IMR-90 (cell line): ENCODE results near the gene DUSP8. TPM values are rescaled to one million over a fixed set of nuclear protein-coding genes. Genes with fewer than 3 reads are reported as not detected.

Source experiments
- ATAC-seq: fragments of 200-7000 bp; cut with Tn5 transposase; 2 replicates; pipeline ENCODE4 v1.9.1; 2020; ENCODE audit warnings: low read depth, mild to moderate bottlenecking, moderate library complexity
- BruUV-seq: library from RNA; stranded (reverse); fragments of 400-500 nt; replicated peaks from 2 replicates; lab custom pipeline; 2021; lab: Mats Ljungman, UMichigan
- CTCF ChIA-PET: fragments of 300-600 bp; formaldehyde crosslinking; extraction: SDS; loops from one replicate; lab custom pipeline; 2021; ENCODE audit warnings: antibody characterized with exemption; lab: Yijun Ruan, JAX
- POLR2A ChIA-PET: fragments of 300-600 bp; sonication (Branson Sonifier 250); formaldehyde crosslinking; loops from one replicate; lab custom pipeline; 2022; ENCODE audit warnings: antibody characterized with exemption; ENCODE audit not compliant: unreplicated experiment; lab: Charles Lee
- DNase-seq: peaks from one replicate; pipeline ENCODE4 v3.0.0; 2013
- H2AFZ ChIP-seq: replicated peaks from 2 replicates; pipeline ENCODE3; 2013; ENCODE audit warnings: low read length, mild to moderate bottlenecking; ENCODE audit not compliant: poor library complexity
- H2AK5ac ChIP-seq: 2 replicates; pipeline ENCODE4 v1.6.1; 2013; ENCODE audit warnings: low read depth, low read length, inconsistent platforms
- H2AK9ac ChIP-seq: replicated peaks from 2 replicates; pipeline ENCODE3; 2013; ENCODE audit warnings: mild to moderate bottlenecking, low read depth, low read length, moderate library complexity; ENCODE audit not compliant: poor library complexity
- H2BK120ac ChIP-seq: 2 replicates; pipeline ENCODE4 v1.6.1; 2013; ENCODE audit warnings: low read depth, low read length, inconsistent platforms
- H2BK15ac ChIP-seq: 3 replicates; pipeline ENCODE4 v1.6.1; 2013; ENCODE audit warnings: low read depth, low read length, inconsistent platforms
- H2BK20ac ChIP-seq: 2 replicates; pipeline ENCODE4 v1.6.1; 2013; ENCODE audit warnings: low read depth, mild to moderate bottlenecking, inconsistent platforms, low read length, moderate library complexity
- H2BK5ac ChIP-seq: 2 replicates; pipeline ENCODE4 v1.6.1; 2013; ENCODE audit warnings: mild to moderate bottlenecking, low read depth, low read length, inconsistent platforms; ENCODE audit not compliant: poor library complexity, severe bottlenecking
- H3K14ac ChIP-seq: replicated peaks from 2 replicates; pipeline ENCODE4 v1.6.1; 2013; ENCODE audit warnings: low read depth, low read length, inconsistent platforms
- H3K18ac ChIP-seq: 2 replicates; pipeline ENCODE4 v1.6.1; 2013; ENCODE audit warnings: low read depth, low read length, control low read depth
- H3K23ac ChIP-seq: 2 replicates; pipeline ENCODE4 v1.6.1; 2013; ENCODE audit warnings: low read depth, low read length, inconsistent platforms
- H3K27ac ChIP-seq: 2 replicates; pipeline ENCODE4 v1.5.1; 2013; ENCODE audit warnings: mild to moderate bottlenecking, control low read depth, low read length; ENCODE audit not compliant: insufficient read depth
- H3K27me3 ChIP-seq: 2 replicates; pipeline ENCODE4 v1.6.1; 2013; ENCODE audit warnings: low read length; ENCODE audit not compliant: control insufficient read depth, insufficient read depth
- H3K36me3 ChIP-seq: 2 replicates; pipeline ENCODE4 v1.6.1; 2013; ENCODE audit warnings: low read length, mixed read lengths; ENCODE audit not compliant: control insufficient read depth, insufficient read depth
- H3K4ac ChIP-seq: 2 replicates; pipeline ENCODE4 v1.6.1; 2013; ENCODE audit warnings: low read depth, low read length, inconsistent platforms
- H3K4me1 ChIP-seq: 2 replicates; pipeline ENCODE4 v1.6.1; 2013; ENCODE audit warnings: low read length, mixed read lengths; ENCODE audit not compliant: control insufficient read depth, insufficient read depth
- H3K4me2 ChIP-seq: 2 replicates; pipeline ENCODE4 v1.6.1; 2013; ENCODE audit warnings: low read depth, mild to moderate bottlenecking, control low read depth, low read length, moderate library complexity
- H3K4me3 ChIP-seq: 2 replicates; pipeline ENCODE4 v1.5.1; 2013; ENCODE audit warnings: low read depth, mild to moderate bottlenecking, control low read depth, low read length, moderate library complexity; ENCODE audit not compliant: insufficient read depth
- H3K56ac ChIP-seq: 2 replicates; pipeline ENCODE4 v1.6.1; 2013; ENCODE audit warnings: low read length, inconsistent platforms; ENCODE audit not compliant: insufficient read depth; ENCODE audit errors: extremely low read depth
- H3K79me1 ChIP-seq, 2 experiments: 2 replicates each; pipeline ENCODE4 v1.6.1; 2013; ENCODE audit warnings: low read length in 2 of 2, inconsistent platforms in 1 of 2, low read depth in 1 of 2
- H3K9ac ChIP-seq: 2 replicates; pipeline ENCODE4 v1.6.1; 2013; ENCODE audit warnings: low read depth, low read length, control low read depth
- H3K9me1 ChIP-seq: 2 replicates; pipeline ENCODE4 v1.6.1; 2013; ENCODE audit warnings: low read length, inconsistent platforms; ENCODE audit not compliant: insufficient read depth
- H3K9me3 ChIP-seq: 2 replicates; pipeline ENCODE4 v1.6.1; 2013; ENCODE audit warnings: low read length; ENCODE audit not compliant: control insufficient read depth, insufficient read depth
- H4K20me1 ChIP-seq: 2 replicates; pipeline ENCODE4 v1.6.1; 2013; ENCODE audit warnings: low read length, inconsistent platforms; ENCODE audit not compliant: insufficient read depth
- H4K5ac ChIP-seq: 2 replicates; pipeline ENCODE4 v1.6.1; 2013; ENCODE audit warnings: mild to moderate bottlenecking, low read depth, low read length, control low read depth
- H4K8ac ChIP-seq, 2 experiments: 2 replicates each; pipeline ENCODE4 v1.6.1; 2013; ENCODE audit warnings: low read depth in 2 of 2, low read length in 2 of 2, control low read depth in 1 of 2, inconsistent platforms in 1 of 2
- H4K91ac ChIP-seq: 2 replicates; pipeline ENCODE4 v1.6.1; 2013; ENCODE audit warnings: low read depth, low read length, inconsistent platforms; ENCODE audit not compliant: insufficient read depth
- BHLHE40 ChIP-seq: fragments of 150-350 bp; IDR thresholded peaks from 2 replicates; pipeline ENCODE4 v1.6.1; 2016; ENCODE audit warnings: mild to moderate bottlenecking, low read depth, low read length
- CEBPB ChIP-seq: IDR thresholded peaks from 2 replicates; pipeline ENCODE4 v1.6.1; 2012; ENCODE audit warnings: low read depth, low read length, improper control_type of control experiment
- CHD1 ChIP-seq: IDR thresholded peaks from 2 replicates; pipeline ENCODE4 v1.6.1; 2012; ENCODE audit warnings: low read depth, low read length, improper control_type of control experiment
- ELK1 ChIP-seq: fragments of 150-350 bp; IDR thresholded peaks from 2 replicates; pipeline ENCODE4 v1.6.1; 2016; ENCODE audit warnings: low read depth, mild to moderate bottlenecking, low read length, moderate library complexity, borderline replicate concordance
- FOS ChIP-seq: fragments of 150-350 bp; IDR thresholded peaks from 2 replicates; pipeline ENCODE4 v1.6.1; 2016; ENCODE audit warnings: low read depth, low read length
- MAFK ChIP-seq: IDR thresholded peaks from 2 replicates; pipeline ENCODE4 v1.6.1; 2012; ENCODE audit warnings: low read depth, low read length, improper control_type of control experiment
- MAZ ChIP-seq: IDR thresholded peaks from 2 replicates; pipeline ENCODE4 v1.6.1; 2012; ENCODE audit warnings: low read depth, mild to moderate bottlenecking, low read length, improper control_type of control experiment, moderate library complexity, borderline replicate concordance
- MXI1 ChIP-seq: IDR thresholded peaks from 2 replicates; pipeline ENCODE4 v1.6.1; 2012; ENCODE audit warnings: low read depth, mild to moderate bottlenecking, low read length, moderate library complexity, borderline replicate concordance
- NFE2L2 ChIP-seq: fragments of 150-350 bp; IDR thresholded peaks from 2 replicates; pipeline ENCODE4 v1.6.1; 2016; ENCODE audit warnings: low read depth, mild to moderate bottlenecking, low read length
- POLR2A ChIP-seq: IDR thresholded peaks from 2 replicates; pipeline ENCODE4 v1.6.1; 2012; ENCODE audit warnings: mild to moderate bottlenecking, low read depth, low read length
- RAD21 ChIP-seq: IDR thresholded peaks from 2 replicates; pipeline ENCODE4 v1.6.1; 2012; ENCODE audit warnings: low read length, improper control_type of control experiment
- RCOR1 ChIP-seq: IDR thresholded peaks from 2 replicates; pipeline ENCODE4 v1.6.1; 2012; ENCODE audit warnings: mild to moderate bottlenecking, low read length, improper control_type of control experiment; ENCODE audit not compliant: insufficient replicate concordance
- RFX5 ChIP-seq: IDR thresholded peaks from 2 replicates; pipeline ENCODE4 v1.8.0; 2012; ENCODE audit warnings: low read depth, mild to moderate bottlenecking, low read length, moderate library complexity
- SMC3 ChIP-seq: fragments of 150-350 bp; IDR thresholded peaks from 2 replicates; pipeline ENCODE4 v1.6.1; 2016; ENCODE audit warnings: low read depth, mild to moderate bottlenecking, antibody characterized with exemption, low read length, moderate library complexity
- USF2 ChIP-seq: fragments of 150-350 bp; IDR thresholded peaks from 2 replicates; pipeline ENCODE4 v1.6.1; 2017; ENCODE audit warnings: mild to moderate bottlenecking, antibody characterized with exemption, low read length, low read depth
- WGBS, 2 experiments: methylation state at CpG; one replicate each; pipeline versions ENCODE4 v1.1.5 to v1.1.7; 2013; ENCODE audit warnings: missing lambda C conversion rate in 2 of 2; ENCODE audit not compliant: insufficient read length in 1 of 2; ENCODE audit errors: extremely low coverage in 2 of 2; 5-methylcytosine and 5-hydroxymethylcytosine counted together
- dilution Hi-C: fragments of 300-500 bp; cut with HindIII; formaldehyde crosslinking; loops from one replicate; pipeline ENCODE4 v1.14.3; 2018; ENCODE audit warnings: low sequenced_read_pairs; ENCODE audit not compliant: unreplicated experiment
- in situ Hi-C: fragments of 300-500 bp; cut with MboI; formaldehyde crosslinking; loops from 3 replicates; pipeline ENCODE4 v1.14.3; 2019; ENCODE audit warnings: low sequenced_read_pairs, inconsistent platforms, mixed read lengths
- intact Hi-C: fragments of 100-400 bp; cut with micrococcal nuclease; formaldehyde crosslinking; loops from 2 replicates; pipeline ENCODE4 v1.10.0; 2022
- polyA plus RNA-seq, 3 experiments: library from polyadenylated mRNA; depleted of rRNA; stranded (reverse); fragments of >200 nt; gene quantifications; 2 replicates each; pipeline ENCODE4 v1.2.3, GENCODE V29; 2012; ENCODE audit warnings: low replicate concordance in 1 of 3
- total RNA-seq: library from RNA; depleted of rRNA; stranded (reverse); fragments of >200 nt; gene quantifications from 2 replicates; pipeline ENCODE4 v1.2.3, GENCODE V29; 2012
- TF ChIP-seq, protein P1 (sequence below): conservative IDR thresholded peaks from 2 replicates; pipeline ENCODE4 v1.5.1; 2012; ENCODE audit warnings: mild to moderate bottlenecking, low read depth, low read length, improper control_type of control experiment

DUSP8 gene
- total and polyA plus RNA-seq, 2 of the 4 experiments (the other 2 are of a cell fraction) = 0.72 to 4.2 TPM

- no peaks in the 10 kb centered on the region for H3K27me3 ChIP-seq
- no peak overlapping the region for H2BK120ac ChIP-seq
- ATAC-seq = no peak
- no peak overlapping the region for H3K18ac ChIP-seq
- peak overlapping the region; percentile 7 for H2AFZ ChIP-seq
- DNase-seq = no peak
- H3K9me1 ChIP-seq = peaks cover 18% of the 10 kb centered on the region
- no peak for TF ChIP-seq NFE2L2
- TF ChIP-seq USF2 = no peak
- no peak for TF ChIP-seq POLR2A
- TF ChIP-seq RFX5 = no peak
- no peak for TF ChIP-seq CEBPB
- no peak for TF ChIP-seq MXI1
- no peak for TF ChIP-seq BHLHE40
- no peak for TF ChIP-seq MAFK
- TF ChIP-seq CHD1 = no peak
- no peak for TF ChIP-seq RAD21
- TF ChIP-seq MAZ = no peak
- no peak for TF ChIP-seq SMC3
- TF ChIP-seq, protein P1, sequence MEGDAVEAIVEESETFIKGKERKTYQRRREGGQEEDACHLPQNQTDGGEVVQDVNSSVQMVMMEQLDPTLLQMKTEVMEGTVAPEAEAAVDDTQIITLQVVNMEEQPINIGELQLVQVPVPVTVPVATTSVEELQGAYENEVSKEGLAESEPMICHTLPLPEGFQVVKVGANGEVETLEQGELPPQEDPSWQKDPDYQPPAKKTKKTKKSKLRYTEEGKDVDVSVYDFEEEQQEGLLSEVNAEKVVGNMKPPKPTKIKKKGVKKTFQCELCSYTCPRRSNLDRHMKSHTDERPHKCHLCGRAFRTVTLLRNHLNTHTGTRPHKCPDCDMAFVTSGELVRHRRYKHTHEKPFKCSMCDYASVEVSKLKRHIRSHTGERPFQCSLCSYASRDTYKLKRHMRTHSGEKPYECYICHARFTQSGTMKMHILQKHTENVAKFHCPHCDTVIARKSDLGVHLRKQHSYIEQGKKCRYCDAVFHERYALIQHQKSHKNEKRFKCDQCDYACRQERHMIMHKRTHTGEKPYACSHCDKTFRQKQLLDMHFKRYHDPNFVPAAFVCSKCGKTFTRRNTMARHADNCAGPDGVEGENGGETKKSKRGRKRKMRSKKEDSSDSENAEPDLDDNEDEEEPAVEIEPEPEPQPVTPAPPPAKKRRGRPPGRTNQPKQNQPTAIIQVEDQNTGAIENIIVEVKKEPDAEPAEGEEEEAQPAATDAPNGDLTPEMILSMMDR = no peak
- no peak for TF ChIP-seq FOS
- TF ChIP-seq ELK1 = no peak
- TF ChIP-seq RCOR1 = no peak
- no peak overlapping the region for H3K14ac ChIP-seq
- 88% methylated on average over 3 of the region's 17 CpGs; no CpG with 5 or more reads in 1 of the 2 experiments for WGBS, 2 experiments
- H3K4me1 ChIP-seq = no peaks in the 10 kb centered on the region
- no peak overlapping the region for H3K4me3 ChIP-seq
- intact Hi-C loops (no loop called here), dilution Hi-C loops (no loop called here), in situ Hi-C loops (no loop called here)
- no TSS peak for BruUV-seq
- H2AK9ac ChIP-seq = no peak overlapping the region
- peaks cover 2% of the 10 kb centered on the region; the same call in 1 of the 2 replicates for H3K36me3 ChIP-seq
- no peak overlapping the region for H3K4me2 ChIP-seq
- H2BK20ac ChIP-seq = no peak overlapping the region
- no peak overlapping the region for H3K4ac ChIP-seq
- no peak overlapping the region for H3K9ac ChIP-seq
- no peaks in the 10 kb centered on the region for H3K9me3 ChIP-seq
- H2BK5ac ChIP-seq = no peak overlapping the region
- no peak overlapping the region for H4K5ac ChIP-seq
- peaks cover 87% of the 10 kb centered on the region for H4K20me1 ChIP-seq
- no peak overlapping the region for H2AK5ac ChIP-seq
- ChIA-PET POLR2A (no interaction called here), CTCF (interaction anchor here (0.6 kb wide), 1 partner anchor 25 kb away, joined by 3 read pairs; no protein-coding TSS in a partner anchor)
- peaks cover 26 to 73% of the 10 kb centered on the region in 2 experiments for H3K79me1 ChIP-seq
- H4K8ac ChIP-seq = no peak overlapping the region
- H3K23ac ChIP-seq = no peak overlapping the region
- no peak overlapping the region for H4K91ac ChIP-seq
- H3K27ac ChIP-seq = no peak overlapping the region
- no peak overlapping the region for H2BK15ac ChIP-seq
- H3K56ac ChIP-seq = no peak overlapping the region
Measured at GRCh38 chr11:1529286-1529685, 42.8 kb downstream of the DUSP8 start.
